ENCODE data around the gene VCAM1.

Gene VCAM1

DNA sequence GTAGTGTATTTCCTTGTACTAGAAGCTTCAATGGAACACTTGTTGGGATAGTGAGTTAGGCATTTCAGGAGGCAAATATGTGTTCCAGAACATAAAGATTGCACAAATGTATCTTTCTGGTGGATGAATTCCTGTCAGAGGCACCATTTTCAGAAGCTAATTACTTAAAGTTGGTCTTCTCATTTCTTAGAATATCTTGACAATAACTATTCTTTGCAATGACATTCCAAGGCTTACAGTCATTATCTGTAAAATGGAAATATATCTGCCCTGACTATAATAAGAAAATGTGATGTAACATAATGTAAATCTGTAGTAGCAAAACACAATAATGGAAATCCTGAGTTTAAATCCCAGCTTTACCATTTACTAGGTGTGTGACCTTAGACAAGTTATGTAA is 2.7 kb downstream of the VCAM1 start:
- peaks cover 7% of the 10 kb centered on the region for H3K4me1 ChIP-seq (ENCODE audit: control insufficient read depth, insufficient read depth, low read length)
- H3K9ac ChIP-seq (ENCODE audit: low read length in 2 of 2), result peak overlapping the region in 1 of 2 donors; percentile 10
- peak overlapping the region; percentile 60 to 63 for H3K4me3 ChIP-seq (ENCODE audit: low read length in 2 of 2)
- H3K27me3 ChIP-seq (ENCODE audit: control insufficient read depth in 1 of 2, insufficient read depth in 2 of 2, low read length in 2 of 2), result no peaks in the 10 kb centered on the region
- no peak overlapping the region for H3K27ac ChIP-seq (ENCODE audit: low read length)
- H3K36me3 ChIP-seq (ENCODE audit: control insufficient read depth in 2 of 2, insufficient read depth in 2 of 2, low read length in 2 of 2), result no peaks in the 10 kb centered on the region
- no peaks in the 10 kb centered on the region for H3K9me3 ChIP-seq (ENCODE audit: control insufficient read depth in 2 of 2, low read length in 2 of 2)

DNA sequence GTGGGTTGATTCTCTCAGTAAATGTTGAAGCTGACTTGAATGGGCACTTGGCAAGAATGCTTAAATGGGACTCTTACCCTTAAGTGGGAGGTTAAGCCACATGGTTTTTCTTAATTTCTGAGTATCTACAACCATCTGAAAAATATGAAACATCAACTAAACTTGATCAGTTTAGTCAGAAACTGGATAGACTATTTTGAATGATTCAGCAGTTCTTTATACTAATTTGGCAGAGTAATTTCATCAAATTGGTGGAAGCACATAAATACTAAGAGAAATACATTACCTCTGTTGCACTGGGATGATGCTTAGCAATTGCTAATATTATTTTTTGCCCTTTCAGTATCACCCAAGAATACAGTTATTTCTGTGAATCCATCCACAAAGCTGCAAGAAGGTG is 4.7 kb downstream of the VCAM1 start:
- H3K27ac ChIP-seq (ENCODE audit: low read length), result no peak overlapping the region
- H3K9me3 ChIP-seq (ENCODE audit: control insufficient read depth in 2 of 2, low read length in 2 of 2), result no peaks in the 10 kb centered on the region
- no peak overlapping the region for H3K4me3 ChIP-seq (ENCODE audit: low read length in 2 of 2)
- peaks cover 7% of the 10 kb centered on the region for H3K4me1 ChIP-seq (ENCODE audit: control insufficient read depth, insufficient read depth, low read length)
- H3K9ac ChIP-seq (ENCODE audit: low read length in 2 of 2), result no peak overlapping the region
- no peaks in the 10 kb centered on the region for H3K27me3 ChIP-seq (ENCODE audit: control insufficient read depth in 1 of 2, insufficient read depth in 2 of 2, low read length in 2 of 2)
- H3K36me3 ChIP-seq (ENCODE audit: control insufficient read depth in 2 of 2, insufficient read depth in 2 of 2, low read length in 2 of 2), result no peaks in the 10 kb centered on the region

DNA sequence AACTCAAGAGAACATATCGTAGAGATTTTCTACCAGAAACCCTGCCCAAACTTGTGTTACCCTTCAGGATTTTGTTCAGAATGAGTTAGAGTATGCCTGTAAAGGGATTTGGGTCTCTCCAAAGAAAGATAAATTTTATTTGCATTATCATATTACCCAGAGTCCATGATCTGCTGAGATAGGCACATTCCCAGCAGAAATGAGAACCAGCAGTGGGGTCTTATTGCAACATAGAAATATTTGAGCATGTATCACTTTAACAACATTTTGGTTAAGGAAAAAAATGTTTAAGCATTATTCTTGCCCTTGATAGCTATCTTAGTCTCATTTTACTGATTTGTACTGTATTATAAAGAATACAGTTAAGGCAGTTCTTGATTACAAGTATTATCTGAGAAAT is 10.6 kb downstream of the VCAM1 start:
- Histone ChIP-seq H3K36me3 (ENCODE audit: control insufficient read depth in 2 of 2, insufficient read depth in 2 of 2, low read length in 2 of 2) (no peaks in the 10 kb centered on the region), H3K9me3 (ENCODE audit: control insufficient read depth in 2 of 2, low read length in 2 of 2) (no peaks in the 10 kb centered on the region), H3K4me3 (ENCODE audit: low read length in 2 of 2) (no peak overlapping the region)

DNA sequence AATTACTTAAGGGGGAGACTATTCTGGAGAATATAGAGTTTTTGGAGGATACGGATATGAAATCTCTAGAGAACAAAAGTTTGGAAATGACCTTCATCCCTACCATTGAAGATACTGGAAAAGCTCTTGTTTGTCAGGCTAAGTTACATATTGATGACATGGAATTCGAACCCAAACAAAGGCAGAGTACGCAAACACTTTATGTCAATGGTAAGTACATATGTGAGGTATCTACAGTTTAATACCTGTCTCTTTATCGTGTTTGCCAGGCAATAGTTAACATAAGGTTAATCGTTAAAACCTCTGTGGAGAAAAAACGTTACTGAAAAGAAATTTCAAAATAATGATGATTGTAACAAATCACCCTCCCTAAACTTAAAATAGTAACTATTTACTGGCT is 11.8 kb downstream of the VCAM1 start:
- Histone ChIP-seq H3K4me3 (ENCODE audit: low read length in 2 of 2) (no peak overlapping the region), H3K27ac (ENCODE audit: low read length) (no peak overlapping the region), H3K27me3 (ENCODE audit: control insufficient read depth in 1 of 2, insufficient read depth in 2 of 2, low read length in 2 of 2) (no peaks in the 10 kb centered on the region), H3K9ac (ENCODE audit: low read length in 2 of 2) (no peak overlapping the region), H3K4me1 (ENCODE audit: control insufficient read depth, insufficient read depth, low read length) (peaks cover 5% of the 10 kb centered on the region), H3K36me3 (ENCODE audit: control insufficient read depth in 2 of 2, insufficient read depth in 2 of 2, low read length in 2 of 2) (no peaks in the 10 kb centered on the region), H3K9me3 (ENCODE audit: control insufficient read depth in 2 of 2, low read length in 2 of 2) (no peaks in the 10 kb centered on the region)

More for the DNA sequence above, 10.6 kb downstream of the VCAM1 start:
- Histone ChIP-seq H3K4me1 (ENCODE audit: control insufficient read depth, insufficient read depth, low read length) (peaks cover under 1% of the 10 kb centered on the region), H3K27ac (ENCODE audit: low read length) (no peak overlapping the region), H3K27me3 (ENCODE audit: control insufficient read depth in 1 of 2, insufficient read depth in 2 of 2, low read length in 2 of 2) (no peaks in the 10 kb centered on the region), H3K9ac (ENCODE audit: low read length in 2 of 2) (no peak overlapping the region)

DNA sequence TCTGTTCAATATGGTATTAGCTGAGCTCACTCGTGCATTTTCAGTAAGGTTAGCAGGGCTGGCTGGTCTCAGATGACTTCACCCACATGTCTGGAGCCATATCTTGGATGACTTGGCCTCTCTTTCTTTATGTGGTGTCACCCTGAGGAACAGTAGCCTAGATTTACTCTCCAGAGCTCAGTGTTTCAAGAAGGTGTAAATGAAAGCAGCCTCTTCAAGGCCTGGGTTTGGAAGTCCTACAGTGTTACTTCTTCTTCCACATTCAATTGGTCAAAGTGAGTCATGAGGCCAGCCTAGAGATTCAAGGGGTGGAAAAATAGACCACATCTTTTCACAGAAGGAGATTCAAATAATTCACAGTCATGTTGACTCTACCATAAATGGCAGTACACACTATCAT is 12.2 kb downstream of the VCAM1 start:
- Histone ChIP-seq H3K9ac (ENCODE audit: low read length in 2 of 2) (no peak overlapping the region), H3K27me3 (ENCODE audit: control insufficient read depth in 1 of 2, insufficient read depth in 2 of 2, low read length in 2 of 2) (no peaks in the 10 kb centered on the region), H3K9me3 (ENCODE audit: control insufficient read depth in 2 of 2, low read length in 2 of 2) (no peaks in the 10 kb centered on the region), H3K4me1 (ENCODE audit: control insufficient read depth, insufficient read depth, low read length) (peaks cover 5% of the 10 kb centered on the region), H3K36me3 (ENCODE audit: control insufficient read depth in 2 of 2, insufficient read depth in 2 of 2, low read length in 2 of 2) (no peaks in the 10 kb centered on the region), H3K27ac (ENCODE audit: low read length) (no peak overlapping the region), H3K4me3 (ENCODE audit: low read length in 2 of 2) (no peak overlapping the region)

DNA sequence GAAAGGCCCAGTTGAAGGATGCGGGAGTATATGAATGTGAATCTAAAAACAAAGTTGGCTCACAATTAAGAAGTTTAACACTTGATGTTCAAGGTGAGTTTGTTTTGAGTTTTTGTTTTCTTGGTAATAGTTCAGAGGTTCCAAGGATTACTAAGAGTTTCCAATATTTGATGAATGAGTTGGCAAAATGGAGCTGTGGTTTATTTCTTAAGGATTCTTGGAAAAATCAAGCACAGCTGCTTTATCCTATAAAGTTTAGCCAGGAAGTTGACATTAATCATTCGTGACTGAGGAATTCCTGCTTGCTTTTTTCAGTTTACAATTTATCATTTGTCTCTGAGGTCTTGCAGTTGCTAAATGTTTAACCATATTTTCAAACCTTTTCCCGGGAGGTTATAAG is 15.1 kb downstream of the VCAM1 start:
- no peak overlapping the region for H3K27ac ChIP-seq (ENCODE audit: low read length)
- H3K36me3 ChIP-seq (ENCODE audit: control insufficient read depth in 2 of 2, insufficient read depth in 2 of 2, low read length in 2 of 2), result no peaks in the 10 kb centered on the region
- H3K4me1 ChIP-seq (ENCODE audit: control insufficient read depth, insufficient read depth, low read length), result peaks cover 5% of the 10 kb centered on the region

DNA sequence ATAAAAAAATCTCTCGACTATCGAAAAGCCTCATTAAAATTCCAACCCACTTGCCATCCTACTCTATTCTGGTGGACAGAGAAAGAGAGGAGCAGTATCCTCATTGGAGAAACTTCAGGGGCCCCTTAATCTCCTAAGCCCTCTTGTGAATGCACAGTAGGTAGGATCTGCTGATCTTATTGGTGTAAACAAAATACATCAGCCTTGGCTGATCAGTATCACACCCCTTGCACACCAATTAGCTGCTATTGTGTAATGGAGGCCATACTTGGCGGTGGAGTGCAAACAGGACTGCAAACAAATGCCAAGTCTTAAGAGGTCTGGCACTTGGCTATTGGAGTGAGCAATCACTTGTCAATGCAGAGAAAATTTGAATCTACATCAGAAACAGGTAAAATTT is 15.7 kb downstream of the VCAM1 start:
- Histone ChIP-seq H3K27ac (ENCODE audit: low read length) (no peak overlapping the region), H3K36me3 (ENCODE audit: control insufficient read depth in 2 of 2, insufficient read depth in 2 of 2, low read length in 2 of 2) (no peaks in the 10 kb centered on the region), H3K9ac (ENCODE audit: low read length in 2 of 2) (no peak overlapping the region), H3K27me3 (ENCODE audit: control insufficient read depth in 1 of 2, insufficient read depth in 2 of 2, low read length in 2 of 2) (no peaks in the 10 kb centered on the region), H3K4me1 (ENCODE audit: control insufficient read depth, insufficient read depth, low read length) (peaks cover 5% of the 10 kb centered on the region), H3K9me3 (ENCODE audit: control insufficient read depth in 2 of 2, low read length in 2 of 2) (no peaks in the 10 kb centered on the region), H3K4me3 (ENCODE audit: low read length in 2 of 2) (peak overlapping the region in 1 of 2 donors; percentile 29)

More for the DNA sequence above, 15.1 kb downstream of the VCAM1 start:
- Histone ChIP-seq H3K27me3 (ENCODE audit: control insufficient read depth in 1 of 2, insufficient read depth in 2 of 2, low read length in 2 of 2) (no peaks in the 10 kb centered on the region), H3K4me3 (ENCODE audit: low read length in 2 of 2) (no peak overlapping the region), H3K9ac (ENCODE audit: low read length in 2 of 2) (no peak overlapping the region), H3K9me3 (ENCODE audit: control insufficient read depth in 2 of 2, low read length in 2 of 2) (no peaks in the 10 kb centered on the region)

DNA sequence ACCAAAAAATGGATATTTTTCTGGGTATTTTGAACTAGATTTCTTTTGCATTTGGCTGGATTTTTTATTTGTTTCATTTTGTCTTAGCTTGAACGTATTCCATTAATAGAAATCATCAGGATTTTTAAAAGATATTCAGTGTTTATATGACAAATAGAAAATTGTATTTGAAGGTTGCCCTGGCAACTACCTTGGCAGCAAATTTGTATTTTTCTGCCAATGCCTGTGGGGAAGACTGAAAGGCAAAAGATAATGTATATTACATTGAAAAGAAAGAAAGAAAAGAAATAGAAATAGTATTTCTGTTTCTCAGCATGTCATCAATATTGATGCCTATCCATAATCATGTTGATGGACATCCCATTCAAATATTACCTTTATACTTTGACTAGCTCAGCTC is 16.8 kb downstream of the VCAM1 start:
- Histone ChIP-seq H3K36me3 (ENCODE audit: control insufficient read depth in 2 of 2, insufficient read depth in 2 of 2, low read length in 2 of 2) (no peaks in the 10 kb centered on the region), H3K27ac (ENCODE audit: low read length) (no peak overlapping the region), H3K4me1 (ENCODE audit: control insufficient read depth, insufficient read depth, low read length) (peaks cover 5% of the 10 kb centered on the region), H3K27me3 (ENCODE audit: control insufficient read depth in 1 of 2, insufficient read depth in 2 of 2, low read length in 2 of 2) (no peaks in the 10 kb centered on the region), H3K9ac (ENCODE audit: low read length in 2 of 2) (no peak overlapping the region), H3K9me3 (ENCODE audit: control insufficient read depth in 2 of 2, low read length in 2 of 2) (no peaks in the 10 kb centered on the region), H3K4me3 (ENCODE audit: low read length in 2 of 2) (no peak overlapping the region)

DNA sequence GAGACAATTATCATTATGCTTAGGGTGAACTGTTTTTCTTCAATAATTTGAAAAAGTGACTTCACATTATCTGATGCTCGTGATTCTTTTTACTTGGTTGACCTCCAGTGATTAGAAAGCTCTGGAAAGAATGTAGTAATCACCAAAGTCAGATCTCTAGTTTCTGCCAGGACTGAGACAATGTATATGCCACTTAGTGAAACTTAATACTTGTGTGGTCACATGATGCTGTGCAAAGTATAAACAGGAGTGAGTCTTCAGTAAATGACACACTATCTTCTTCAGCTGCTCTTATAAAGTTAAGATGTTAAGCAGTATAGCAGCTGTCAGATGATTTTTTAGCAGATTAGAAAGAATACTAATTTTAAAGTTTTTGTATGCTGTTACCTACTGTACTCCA is 17.2 kb downstream of the VCAM1 start:
- H3K27me3 ChIP-seq (ENCODE audit: control insufficient read depth in 1 of 2, insufficient read depth in 2 of 2, low read length in 2 of 2), result no peaks in the 10 kb centered on the region
- no peak overlapping the region for H3K9ac ChIP-seq (ENCODE audit: low read length in 2 of 2)
- H3K27ac ChIP-seq (ENCODE audit: low read length), result no peak overlapping the region
- H3K36me3 ChIP-seq (ENCODE audit: control insufficient read depth in 2 of 2, insufficient read depth in 2 of 2, low read length in 2 of 2), result no peaks in the 10 kb centered on the region
- no peak overlapping the region for H3K4me3 ChIP-seq (ENCODE audit: low read length in 2 of 2)
- H3K4me1 ChIP-seq (ENCODE audit: control insufficient read depth, insufficient read depth, low read length), result peaks cover 5% of the 10 kb centered on the region
- H3K9me3 ChIP-seq (ENCODE audit: control insufficient read depth in 2 of 2, low read length in 2 of 2), result no peaks in the 10 kb centered on the region

DNA sequence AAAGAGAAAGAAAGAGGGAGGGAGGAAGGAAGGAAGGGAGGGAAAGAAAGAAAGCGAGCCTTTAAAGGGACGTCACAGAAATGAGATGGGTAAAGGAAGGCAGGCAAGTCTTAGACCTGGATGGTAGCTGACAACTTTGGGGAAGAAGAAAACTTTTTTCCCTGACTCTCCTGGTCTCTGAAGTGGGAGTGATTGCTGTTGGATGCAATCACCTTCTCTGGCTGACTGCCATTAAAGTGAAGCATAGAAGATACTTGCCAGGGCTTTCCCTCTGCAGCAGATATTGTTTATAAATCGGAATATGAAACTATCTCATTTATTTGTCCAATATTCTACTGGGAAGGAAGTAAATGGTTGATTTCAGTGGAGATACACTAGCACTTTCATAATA is 27.0 kb downstream of the VCAM1 start:
- H3K27ac ChIP-seq (ENCODE audit: low read length), result no peak overlapping the region
- H3K9me3 ChIP-seq (ENCODE audit: control insufficient read depth in 2 of 2, low read length in 2 of 2), result no peaks in the 10 kb centered on the region
- no peaks in the 10 kb centered on the region for H3K4me1 ChIP-seq (ENCODE audit: control insufficient read depth, insufficient read depth, low read length)
- no peaks in the 10 kb centered on the region for H3K27me3 ChIP-seq (ENCODE audit: control insufficient read depth in 1 of 2, insufficient read depth in 2 of 2, low read length in 2 of 2)
- H3K36me3 ChIP-seq (ENCODE audit: control insufficient read depth in 2 of 2, insufficient read depth in 2 of 2, low read length in 2 of 2), result no peaks in the 10 kb centered on the region
- no peak overlapping the region for H3K4me3 ChIP-seq (ENCODE audit: low read length in 2 of 2)
- H3K9ac ChIP-seq (ENCODE audit: low read length in 2 of 2), result no peak overlapping the region

DNA sequence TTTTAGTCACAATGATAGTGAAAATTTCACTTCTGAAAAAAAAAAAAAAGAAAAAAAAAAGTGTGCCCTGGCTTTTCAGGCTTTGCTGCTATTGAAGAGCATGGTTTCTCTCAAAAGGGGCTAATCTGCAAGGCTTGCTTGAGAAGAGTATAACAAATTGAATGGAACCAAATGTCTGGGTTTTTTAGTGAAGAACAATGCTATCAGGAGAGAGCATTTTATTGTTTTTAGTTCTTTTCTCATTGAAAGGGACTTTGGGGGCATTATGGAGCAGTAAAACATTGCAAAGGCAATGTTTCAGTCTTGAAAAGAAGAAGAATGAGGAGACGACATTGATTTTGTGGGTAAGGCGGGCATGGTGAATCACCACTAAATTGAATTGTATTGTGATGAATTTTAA is 28.2 kb downstream of the VCAM1 start:
- Histone ChIP-seq H3K9me3 (ENCODE audit: control insufficient read depth in 2 of 2, low read length in 2 of 2) (no peaks in the 10 kb centered on the region), H3K4me3 (ENCODE audit: low read length in 2 of 2) (no peak overlapping the region), H3K4me1 (ENCODE audit: control insufficient read depth, insufficient read depth, low read length) (no peaks in the 10 kb centered on the region), H3K9ac (ENCODE audit: low read length in 2 of 2) (no peak overlapping the region), H3K27ac (ENCODE audit: low read length) (no peak overlapping the region), H3K36me3 (ENCODE audit: control insufficient read depth in 2 of 2, insufficient read depth in 2 of 2, low read length in 2 of 2) (no peaks in the 10 kb centered on the region), H3K27me3 (ENCODE audit: control insufficient read depth in 1 of 2, insufficient read depth in 2 of 2, low read length in 2 of 2) (no peaks in the 10 kb centered on the region)
